Measurements from ENCODE around the gene RASGEF1C.

Gene RASGEF1C

GRCh38 chr5:180119031-180119902, 89.7 kb downstream of the RASGEF1C start:
- DNase-seq (ENCODE audit: low spot score): no peak

GRCh38 chr5:180118391-180118791, 90.6 kb downstream of the RASGEF1C start:
- DNase-seq (ENCODE audit: low spot score): no peak

- no peak for DNase-seq (ENCODE audit: low spot score)
These were observed 91.8 kb downstream of the RASGEF1C start for GRCh38 chr5:180117000-180117725.

GRCh38 chr5:180116077-180116999, 92.7 kb downstream of the RASGEF1C start:
- DNase-seq (ENCODE audit: low spot score): no peak

GRCh38 chr5:180115326-180116076, 93.5 kb downstream of the RASGEF1C start:
- no peak for DNase-seq (ENCODE audit: low spot score)

GRCh38 chr5:180114304-180115003, 94.6 kb downstream of the RASGEF1C start:
- DNase-seq (ENCODE audit: low spot score): no peak

GRCh38 chr5:180113660-180114303, 95.2 kb downstream of the RASGEF1C start:
- DNase-seq (ENCODE audit: low spot score): no peak

GRCh38 chr5:180112181-180112861, 96.7 kb downstream of the RASGEF1C start:
- no peak for DNase-seq (ENCODE audit: low spot score)

GRCh38 chr5:180111273-180112002, 97.6 kb downstream of the RASGEF1C start:
- DNase-seq (ENCODE audit: low spot score): no peak

GRCh38 chr5:180109920-180110319, 99.1 kb downstream of the RASGEF1C start:
- no peak for DNase-seq (ENCODE audit: low spot score)

GRCh38 chr5:180107005-180107404, 102.0 kb downstream of the RASGEF1C start:
- DNase-seq (ENCODE audit: low spot score): no peak

GRCh38 chr5:180105827-180106312, 103.1 kb downstream of the RASGEF1C start:
- no peak for DNase-seq (ENCODE audit: low spot score)

- no peak for DNase-seq (ENCODE audit: low spot score)
These were observed 104.9 kb downstream of the RASGEF1C start for GRCh38 chr5:180104168-180104530.

GRCh38 chr5:180103487-180104167, 105.4 kb downstream of the RASGEF1C start:
- DNase-seq (ENCODE audit: low spot score): no peak

- no peak for DNase-seq (ENCODE audit: low spot score)
These were observed 106.4 kb downstream of the RASGEF1C start for GRCh38 chr5:180102636-180103035.

- no peak for DNase-seq (ENCODE audit: low spot score)
These were observed 107.4 kb downstream of the RASGEF1C start for GRCh38 chr5:180101451-180102105.

GRCh38 chr5:180100621-180101450, 108.2 kb downstream of the RASGEF1C start:
- no peak for DNase-seq (ENCODE audit: low spot score)
